Epithelial cell of umbilical artery (primary cell): ENCODE data around the gene EIF4G1. TPM values are rescaled to one million over a fixed set of nuclear protein-coding genes. Genes with fewer than 3 reads are reported as not detected.

Source experiments
- total RNA-seq: library from RNA; depleted of rRNA; stranded (reverse); fragments of >200 nt; gene quantifications from 2 replicates; pipeline ENCODE4 v1.2.3, GENCODE V29; 2014

Gene EIF4G1, protein sequence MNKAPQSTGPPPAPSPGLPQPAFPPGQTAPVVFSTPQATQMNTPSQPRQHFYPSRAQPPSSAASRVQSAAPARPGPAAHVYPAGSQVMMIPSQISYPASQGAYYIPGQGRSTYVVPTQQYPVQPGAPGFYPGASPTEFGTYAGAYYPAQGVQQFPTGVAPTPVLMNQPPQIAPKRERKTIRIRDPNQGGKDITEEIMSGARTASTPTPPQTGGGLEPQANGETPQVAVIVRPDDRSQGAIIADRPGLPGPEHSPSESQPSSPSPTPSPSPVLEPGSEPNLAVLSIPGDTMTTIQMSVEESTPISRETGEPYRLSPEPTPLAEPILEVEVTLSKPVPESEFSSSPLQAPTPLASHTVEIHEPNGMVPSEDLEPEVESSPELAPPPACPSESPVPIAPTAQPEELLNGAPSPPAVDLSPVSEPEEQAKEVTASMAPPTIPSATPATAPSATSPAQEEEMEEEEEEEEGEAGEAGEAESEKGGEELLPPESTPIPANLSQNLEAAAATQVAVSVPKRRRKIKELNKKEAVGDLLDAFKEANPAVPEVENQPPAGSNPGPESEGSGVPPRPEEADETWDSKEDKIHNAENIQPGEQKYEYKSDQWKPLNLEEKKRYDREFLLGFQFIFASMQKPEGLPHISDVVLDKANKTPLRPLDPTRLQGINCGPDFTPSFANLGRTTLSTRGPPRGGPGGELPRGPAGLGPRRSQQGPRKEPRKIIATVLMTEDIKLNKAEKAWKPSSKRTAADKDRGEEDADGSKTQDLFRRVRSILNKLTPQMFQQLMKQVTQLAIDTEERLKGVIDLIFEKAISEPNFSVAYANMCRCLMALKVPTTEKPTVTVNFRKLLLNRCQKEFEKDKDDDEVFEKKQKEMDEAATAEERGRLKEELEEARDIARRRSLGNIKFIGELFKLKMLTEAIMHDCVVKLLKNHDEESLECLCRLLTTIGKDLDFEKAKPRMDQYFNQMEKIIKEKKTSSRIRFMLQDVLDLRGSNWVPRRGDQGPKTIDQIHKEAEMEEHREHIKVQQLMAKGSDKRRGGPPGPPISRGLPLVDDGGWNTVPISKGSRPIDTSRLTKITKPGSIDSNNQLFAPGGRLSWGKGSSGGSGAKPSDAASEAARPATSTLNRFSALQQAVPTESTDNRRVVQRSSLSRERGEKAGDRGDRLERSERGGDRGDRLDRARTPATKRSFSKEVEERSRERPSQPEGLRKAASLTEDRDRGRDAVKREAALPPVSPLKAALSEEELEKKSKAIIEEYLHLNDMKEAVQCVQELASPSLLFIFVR (N-terminal part only)
- 222 and 225 TPM in 2 replicates for total RNA-seq

DNA sequence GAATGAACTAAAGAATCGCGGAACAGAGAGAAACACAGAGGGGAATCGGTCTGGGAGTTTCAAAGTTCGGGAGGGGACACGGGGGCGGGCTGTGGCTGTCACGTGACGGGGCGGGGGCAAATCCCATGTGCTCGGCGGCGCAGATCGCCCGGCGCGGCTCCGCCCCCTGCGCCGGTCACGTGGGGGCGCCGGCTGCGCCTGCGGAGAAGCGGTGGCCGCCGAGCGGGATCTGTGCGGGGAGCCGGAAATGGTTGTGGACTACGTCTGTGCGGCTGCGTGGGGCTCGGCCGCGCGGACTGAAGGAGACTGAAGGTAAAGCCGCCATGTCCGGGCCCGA lies at the start of gene EIF4G1:
Gene EIF4G1, plus strand, starts transcription at position 244 of the 337 bp plus-strand sequence. CDS start 1,191 bp downstream, outside the sequence.

DNA sequence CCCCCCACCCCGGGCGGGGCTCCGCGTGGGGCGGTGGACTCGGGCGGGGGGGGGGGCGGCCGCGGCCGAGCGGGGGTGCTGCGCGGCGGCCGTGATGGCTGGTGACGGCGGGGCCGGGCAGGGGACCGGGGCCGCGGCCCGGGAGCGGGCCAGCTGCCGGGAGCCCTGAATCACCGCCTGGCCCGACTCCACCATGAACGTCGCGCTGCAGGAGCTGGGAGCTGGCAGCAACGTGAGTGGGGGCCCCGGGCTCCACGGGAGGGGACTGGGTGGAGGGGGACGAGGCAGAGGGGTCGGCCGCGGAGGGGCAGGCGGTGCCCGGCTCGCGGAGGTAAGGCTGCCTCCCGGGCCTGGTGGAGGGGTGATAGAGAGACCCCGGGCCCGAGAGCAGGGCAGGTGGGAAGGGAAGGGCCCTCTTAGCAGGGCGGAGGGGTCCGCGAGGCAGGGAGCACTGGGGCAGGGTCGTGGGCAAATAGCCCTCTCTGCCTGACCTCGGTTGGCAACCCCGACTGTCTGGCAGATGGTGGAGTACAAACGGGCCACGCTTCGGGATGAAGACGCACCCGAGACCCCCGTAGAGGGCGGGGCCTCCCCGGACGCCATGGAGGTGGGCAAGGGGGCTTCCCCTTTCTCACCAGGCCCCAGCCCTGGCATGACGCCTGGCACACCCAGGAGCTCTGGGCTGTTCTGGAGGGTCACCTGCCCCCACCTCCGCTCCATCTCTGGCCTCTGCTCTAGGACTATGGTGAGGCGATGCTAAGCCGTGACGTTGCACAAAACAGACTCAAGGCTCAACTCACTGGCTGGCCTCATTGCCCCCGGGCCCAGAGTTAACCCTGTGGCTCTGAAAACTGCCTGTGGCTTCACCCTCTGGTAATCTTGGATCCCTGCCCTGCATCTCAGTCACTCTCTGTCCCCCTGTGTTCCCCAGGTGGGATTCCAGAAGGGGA lies 38.2 kb upstream of the EIF4G1 start, which contains the start of gene ECE2:
Gene ECE2, plus strand, starts transcription at position 62 of the 950 bp plus-strand sequence. Its CDS starts 132 bp downstream, at position 194.

DNA sequence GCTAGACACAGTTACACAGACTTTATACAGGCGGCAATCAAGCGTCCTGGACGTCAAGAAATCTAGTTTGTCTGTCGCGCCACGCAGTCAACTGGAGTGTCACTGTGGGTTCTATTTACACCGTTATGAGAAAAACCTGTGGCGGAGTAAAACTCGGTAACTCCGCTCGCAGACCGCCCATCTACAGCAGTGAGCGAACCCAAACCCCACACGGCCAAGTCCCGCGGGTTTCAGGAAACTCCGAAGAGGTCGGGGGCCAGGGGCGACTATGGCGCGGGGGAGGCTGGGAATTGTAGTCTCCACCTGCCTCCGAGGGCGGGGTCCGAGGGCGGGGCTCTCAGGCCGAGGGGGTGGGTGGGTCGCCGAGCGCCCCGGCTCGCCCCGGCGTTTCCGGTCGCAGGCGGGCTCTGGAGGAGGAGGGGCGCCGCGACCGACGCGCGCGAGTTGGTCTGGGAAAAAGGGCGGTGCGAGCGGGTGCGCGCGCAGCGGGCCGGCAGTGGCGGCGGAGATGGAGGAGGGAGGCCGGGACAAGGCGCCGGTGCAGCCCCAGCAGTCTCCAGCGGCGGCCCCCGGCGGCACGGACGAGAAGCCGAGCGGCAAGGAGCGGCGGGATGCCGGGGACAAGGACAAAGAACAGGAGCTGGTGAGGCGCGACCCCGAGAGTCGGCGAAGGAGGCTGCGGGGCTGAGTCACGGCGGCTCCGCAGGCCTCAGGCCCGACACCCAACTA lies 15.5 kb upstream of the EIF4G1 start, which contains the start of gene PSMD2:
Gene PSMD2, plus strand, starts transcription at position 483 of the 729 bp plus-strand sequence. Its CDS starts 26 bp downstream, at position 509.

DNA sequence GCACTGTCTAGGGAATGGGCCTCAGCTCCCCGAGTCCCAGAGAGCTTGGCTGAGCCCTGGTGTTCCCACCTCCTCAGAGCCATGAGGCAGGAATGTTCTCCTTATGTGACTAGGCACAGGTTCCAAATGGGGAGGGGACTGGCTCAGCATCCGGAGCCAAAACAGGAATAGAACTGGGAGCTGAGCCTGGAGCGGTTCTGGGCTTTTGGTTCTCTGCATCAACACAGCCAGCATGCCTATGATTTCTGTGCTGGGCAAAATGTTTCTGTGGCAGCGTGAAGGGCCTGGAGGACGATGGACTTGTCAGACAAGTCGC lies 23.0 kb downstream of the EIF4G1 start, which contains the start of gene FAM131A:
Gene FAM131A, plus strand, starts transcription at position 202 of the 316 bp plus-strand sequence. Its CDS starts 31 bp downstream, at position 233.

DNA sequence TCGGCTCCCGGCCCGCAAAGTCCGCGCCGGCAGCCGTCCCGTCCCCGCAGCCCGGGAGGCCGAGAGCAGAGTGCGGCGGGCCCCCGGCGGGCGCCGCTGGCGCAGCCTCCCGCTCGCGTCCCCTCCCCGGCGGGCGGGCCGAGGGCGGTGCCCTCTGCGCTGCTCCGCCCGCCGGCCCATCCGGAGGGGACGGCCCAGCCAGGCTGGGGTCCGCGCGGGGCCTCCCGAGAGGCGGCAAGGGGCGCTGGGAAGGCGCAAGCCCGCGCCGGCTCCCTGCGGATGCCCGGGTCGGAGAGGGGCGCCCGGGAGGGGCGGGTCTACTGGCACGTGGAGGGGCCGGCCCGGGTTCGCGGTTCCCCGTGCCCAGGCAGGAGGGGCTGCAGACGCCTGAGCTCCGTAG lies 47.1 kb downstream of the EIF4G1 start, which contains the start of the genes CLCN2 and POLR2H:
Gene CLCN2, minus strand, starts transcription at position 74 of the 400 bp plus-strand sequence. CDS start 126 bp downstream, outside the sequence.
Gene POLR2H, plus strand, starts transcription at position 179 of the 400 bp plus-strand sequence. CDS start 1,783 bp downstream, outside the sequence.

DNA sequence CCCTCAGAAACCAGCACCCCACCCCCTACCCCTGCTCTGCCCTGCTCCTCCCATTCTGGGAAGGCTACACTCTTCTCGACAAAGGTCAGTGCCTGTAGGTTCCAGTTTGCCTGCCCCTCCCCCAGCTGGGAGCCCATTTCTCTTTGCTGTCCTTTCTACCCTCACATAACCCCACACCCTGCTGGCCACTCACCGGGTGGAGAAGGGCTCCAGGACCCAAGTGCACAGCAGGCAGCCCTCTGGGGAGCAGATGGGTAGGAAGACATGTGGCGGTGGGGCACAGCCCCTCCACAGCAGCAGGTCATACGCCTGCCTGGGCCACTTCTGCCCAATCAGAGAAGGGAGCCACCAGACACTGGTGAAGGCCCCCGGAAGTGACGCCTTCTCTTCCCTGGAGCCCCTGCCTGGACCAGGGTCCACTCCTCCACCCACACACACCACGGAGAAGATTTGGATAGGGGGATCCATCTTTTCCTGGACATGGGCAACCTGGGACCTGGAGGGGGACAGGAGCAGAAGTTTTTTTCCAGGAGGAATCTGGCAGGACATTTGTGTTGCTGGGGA lies 63.6 kb downstream of the EIF4G1 start, which contains the start of gene THPO:
Gene THPO, minus strand, starts transcription at position 326 of the 564 bp plus-strand sequence. CDS start 1,948 bp downstream, outside the sequence.

DNA sequence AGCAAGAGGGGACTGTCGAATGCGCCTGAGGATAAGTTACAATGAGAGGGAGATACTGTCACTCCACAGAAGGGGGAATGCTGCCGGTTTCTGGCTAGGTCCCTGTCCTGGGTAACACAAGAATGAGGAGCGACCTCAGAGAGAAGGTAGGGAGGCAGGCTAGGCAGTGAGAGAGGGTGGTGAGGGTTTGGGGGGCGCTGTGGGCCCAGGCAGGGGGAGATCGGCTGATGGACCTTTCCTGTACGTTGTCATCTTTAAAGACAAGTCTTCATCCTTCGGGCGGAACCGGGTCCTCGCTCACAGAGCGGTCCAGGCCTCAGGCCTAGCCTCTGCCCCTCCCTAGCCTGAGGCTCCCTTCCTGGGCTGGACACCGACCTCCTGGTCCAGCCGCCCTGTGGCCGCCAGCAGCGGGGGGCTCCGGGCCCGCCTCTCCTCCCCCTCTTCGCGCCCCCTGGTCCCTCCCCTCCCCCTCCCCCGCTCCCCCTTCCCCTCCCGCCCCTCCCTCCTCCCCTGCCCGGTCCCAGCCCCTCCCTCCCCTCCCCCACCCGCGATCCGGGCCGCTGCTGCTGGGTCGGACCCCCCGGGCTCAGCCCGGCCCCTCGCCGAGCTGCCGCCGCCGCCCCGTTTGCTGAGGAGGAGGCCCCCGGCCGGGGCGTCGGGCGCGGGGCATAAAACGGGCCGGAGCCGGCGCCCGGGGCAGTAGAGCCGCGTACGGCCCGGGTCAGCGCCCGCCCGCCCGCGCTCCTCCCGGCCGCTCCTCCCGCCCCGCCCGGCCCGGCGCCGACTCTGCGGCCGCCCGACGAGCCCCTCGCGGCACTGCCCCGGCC lies 65.2 kb downstream of the EIF4G1 start, which contains the start of gene CHRD:
Gene CHRD, plus strand, starts transcription at position 697 of the 827 bp plus-strand sequence. CDS start 265 bp downstream, outside the sequence.

Other genes starting within 250 kb of the EIF4G1 start
- not detected in 2 replicates for gene HTR3E, start 217.5 kb upstream of the EIF4G1 start, total RNA-seq
- gene EIF2B5, start 179.2 kb upstream of the EIF4G1 start, total RNA-seq: 44.5 and 52.3 TPM in 2 replicates
- 18.5 and 19.6 TPM in 2 replicates for gene DVL3, start 159.2 kb upstream of the EIF4G1 start, total RNA-seq
- gene AP2M1, start 139.8 kb upstream of the EIF4G1 start, total RNA-seq: 351 and 389 TPM in 2 replicates
- 39.2 and 41.6 TPM in 2 replicates for gene ABCF3, start 128.4 kb upstream of the EIF4G1 start, total RNA-seq
- not detected in 2 replicates for gene VWA5B2, start 85.0 kb upstream of the EIF4G1 start, total RNA-seq
- 26.6 and 32.5 TPM in 2 replicates for gene ALG3, start 65.6 kb upstream of the EIF4G1 start, total RNA-seq
- 3.6 and 5.8 TPM in 2 replicates for gene EEF1AKMT4, start 64.9 kb upstream of the EIF4G1 start, total RNA-seq
- 0.15 TPM in 1 of 2 replicates, not detected in the other for gene CAMK2N2, start 53.1 kb upstream of the EIF4G1 start, total RNA-seq
- gene ECE2, start 38.6 kb upstream of the EIF4G1 start, total RNA-seq: not detected in 2 replicates
- gene PSMD2, start 15.4 kb upstream of the EIF4G1 start, total RNA-seq: 534 and 651 TPM in 2 replicates
- 30.9 and 37.1 TPM in 2 replicates for gene FAM131A, start 23.0 kb downstream of the EIF4G1 start, total RNA-seq
- gene CLCN2, start 47.0 kb downstream of the EIF4G1 start, total RNA-seq: 1.9 and 3.2 TPM in 2 replicates
- gene POLR2H, start 47.1 kb downstream of the EIF4G1 start, total RNA-seq: 165 and 180 TPM in 2 replicates
- gene THPO, start 63.6 kb downstream of the EIF4G1 start, total RNA-seq: under 0.01 TPM in 1 of 2 replicates, not detected in the other
- 0.15 and 0.32 TPM in 2 replicates for gene CHRD, start 65.4 kb downstream of the EIF4G1 start, total RNA-seq
- gene EPHB3, start 247.2 kb downstream of the EIF4G1 start, total RNA-seq: 0.15 TPM in 1 of 2 replicates, not detected in the other